Activated CD4-positive, alpha-beta T cell treated with anti-CD3 and anti-CD28 coated beads, Interleukin-2, Interleukin-6, amounts not matched to agents 100 ng/mL and 50 ng/mL, durations not matched to agents 16 hours and 8 hours (primary cell): ENCODE measurements around the gene OR2H2.

Experiments
- DNase-seq: peaks from one replicate; pipeline ENCODE4 v3.0.0-alpha.2; 2020

Gene OR2H2

DNA sequence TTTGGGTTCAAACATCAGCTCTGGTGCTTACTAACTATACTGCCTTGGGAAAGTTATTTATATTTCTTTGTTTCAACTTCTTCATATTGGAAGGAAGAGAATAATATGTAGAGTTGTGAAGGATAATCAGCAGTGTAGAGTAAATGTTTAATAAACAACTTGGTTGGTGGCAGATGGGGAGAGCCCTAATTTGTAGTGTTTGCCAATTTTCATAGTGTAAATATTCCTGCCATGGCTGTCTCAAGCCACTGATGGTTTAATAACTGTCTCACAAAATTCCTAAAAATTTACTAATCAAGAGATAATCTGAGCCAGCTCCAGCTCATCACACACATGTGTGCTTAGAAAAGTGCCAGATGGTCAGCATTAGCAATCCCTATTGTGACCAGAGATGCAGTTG, at the start of gene OR2H2:
Gene OR2H2, plus strand, starts transcription at position 301 of the 400 bp plus-strand sequence. CDS start 2,824 bp downstream, outside the sequence.
- DNase-seq = no peak

DNA sequence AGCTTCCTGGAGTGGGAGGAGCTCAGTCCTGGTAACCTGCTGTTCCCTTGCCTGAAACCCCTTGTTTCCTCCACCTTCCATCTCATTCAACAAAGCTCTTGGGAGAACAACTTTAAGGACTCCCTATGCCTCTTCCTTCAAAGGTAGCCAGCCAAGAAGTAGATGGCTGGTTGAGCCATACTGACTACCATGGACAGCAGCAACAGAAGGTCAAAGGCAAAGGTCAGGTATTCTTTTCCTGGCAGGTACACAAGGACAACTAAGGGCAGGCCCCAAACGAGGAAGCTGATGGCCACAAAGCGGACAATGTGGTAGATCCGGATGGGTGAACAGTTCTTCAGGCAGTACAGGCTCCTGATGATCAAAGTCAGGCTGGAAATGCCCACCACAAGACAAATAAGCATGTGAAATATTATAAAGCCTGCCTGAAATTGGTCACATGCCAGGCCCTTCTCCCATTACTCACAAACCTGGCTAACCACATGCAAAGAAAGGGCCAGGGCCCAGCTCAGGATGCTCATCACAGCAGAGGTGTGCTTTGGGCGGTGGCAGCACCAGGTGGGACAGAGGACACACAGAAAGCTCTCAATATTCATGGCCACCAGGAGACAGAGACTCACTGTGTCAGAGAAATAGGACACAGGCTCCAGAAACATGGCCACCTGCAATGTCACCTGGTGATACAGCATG, 47.1 kb upstream of the OR2H2 start:
- DNase-seq = no peak

GRCh38 chr6:29547573-29547972, 37.3 kb upstream of the OR2H2 start:
- DNase-seq = peak; percentile 64

GRCh38 chr6:29552512-29553051, 32.3 kb upstream of the OR2H2 start:
- DNase-seq = peak; percentile 63

DNA sequence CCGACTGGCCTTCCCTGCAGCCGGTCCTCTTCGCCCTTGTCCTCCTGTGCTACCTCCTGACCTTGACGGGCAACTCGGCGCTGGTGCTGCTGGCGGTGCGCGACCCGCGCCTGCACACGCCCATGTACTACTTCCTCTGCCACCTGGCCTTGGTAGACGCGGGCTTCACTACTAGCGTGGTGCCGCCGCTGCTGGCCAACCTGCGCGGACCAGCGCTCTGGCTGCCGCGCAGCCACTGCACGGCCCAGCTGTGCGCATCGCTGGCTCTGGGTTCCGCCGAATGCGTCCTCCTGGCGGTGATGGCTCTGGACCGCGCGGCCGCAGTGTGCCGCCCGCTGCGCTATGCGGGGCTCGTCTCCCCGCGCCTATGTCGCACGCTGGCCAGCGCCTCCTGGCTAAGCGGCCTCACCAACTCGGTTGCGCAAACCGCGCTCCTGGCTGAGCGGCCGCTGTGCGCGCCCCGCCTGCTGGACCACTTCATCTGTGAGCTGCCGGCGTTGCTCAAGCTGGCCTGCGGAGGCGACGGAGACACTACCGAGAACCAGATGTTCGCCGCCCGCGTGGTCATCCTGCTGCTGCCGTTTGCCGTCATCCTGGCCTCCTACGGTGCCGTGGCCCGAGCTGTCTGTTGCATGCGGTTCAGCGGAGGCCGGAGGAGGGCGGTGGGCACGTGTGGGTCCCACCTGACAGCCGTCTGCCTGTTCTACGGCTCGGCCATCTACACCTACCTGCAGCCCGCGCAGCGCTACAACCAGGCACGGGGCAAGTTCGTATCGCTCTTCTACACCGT, 31.5 kb upstream of the OR2H2 start:
- peak; percentile 6 for DNase-seq

GRCh38 chr6:29554764-29555163, 30.2 kb upstream of the OR2H2 start:
- no peak for DNase-seq

GRCh38 chr6:29557320-29557719, 27.6 kb upstream of the OR2H2 start:
- no peak for DNase-seq

- no peak for DNase-seq
Observed at GRCh38 chr6:29558439-29559079, 26.4 kb upstream of the OR2H2 start.

GRCh38 chr6:29559524-29560287, 25.2 kb upstream of the OR2H2 start, which contains the start of gene UBD:
Gene UBD (minus strand): TSS chr6:29559732. CDS start chr6:29559701, 31 bp downstream.
- DNase-seq = no peak

DNA sequence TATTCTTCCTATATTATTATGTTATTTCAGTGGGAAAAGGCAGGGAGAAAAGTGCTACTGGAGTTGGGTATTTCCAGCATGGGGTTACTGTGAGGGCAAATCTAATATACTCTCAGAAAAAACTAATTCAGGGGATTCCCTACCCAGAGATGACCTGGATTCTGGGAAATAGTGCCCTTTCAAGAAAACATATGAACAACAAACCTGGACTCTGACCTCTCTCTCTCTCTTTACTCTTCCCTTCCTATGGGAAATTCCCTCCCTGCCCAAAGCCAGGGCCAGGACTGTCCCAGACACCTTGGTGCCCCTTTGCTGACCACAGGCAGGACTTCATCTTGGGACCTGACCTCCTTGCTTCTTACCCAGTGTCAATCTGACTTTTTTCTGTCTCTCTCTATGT, 23.8 kb upstream of the OR2H2 start:
- no peak for DNase-seq

DNA sequence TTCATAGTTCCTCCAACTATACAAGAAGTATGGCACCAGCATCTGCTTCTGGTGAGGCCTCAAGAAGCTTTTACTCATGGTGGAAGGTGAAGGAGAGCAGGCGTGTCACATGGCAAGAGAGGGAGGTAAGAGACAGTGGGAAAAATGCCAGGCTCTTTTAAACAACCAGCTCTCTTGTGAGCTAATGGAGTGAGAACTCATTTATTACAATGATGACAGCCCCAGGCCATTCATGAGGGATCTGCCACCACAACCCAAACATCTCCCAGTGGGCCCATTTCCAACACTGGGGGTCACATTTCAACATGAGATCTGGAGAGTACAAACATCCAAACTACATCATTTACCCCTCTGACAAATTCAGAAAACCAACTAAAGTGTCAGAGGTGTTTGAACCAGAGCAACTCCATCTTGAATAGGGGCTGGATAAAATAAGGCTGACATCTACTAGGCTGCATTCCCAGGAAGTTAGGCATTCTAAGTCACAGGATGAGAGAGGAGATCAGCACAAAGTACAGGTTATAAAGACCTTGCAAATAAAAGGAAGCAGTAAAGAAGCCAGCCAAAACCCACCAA, 23.2 kb upstream of the OR2H2 start:
- DNase-seq = no peak

- DNase-seq = no peak
Observed at GRCh38 chr6:29563435-29563965, 21.4 kb upstream of the OR2H2 start.

GRCh38 chr6:29564875-29565274, 20.0 kb upstream of the OR2H2 start:
- no peak for DNase-seq

- no peak for DNase-seq
Observed at GRCh38 chr6:29566856-29567255, 18.1 kb upstream of the OR2H2 start.

GRCh38 chr6:29567541-29567940, 17.4 kb upstream of the OR2H2 start:
- DNase-seq = no peak

DNA sequence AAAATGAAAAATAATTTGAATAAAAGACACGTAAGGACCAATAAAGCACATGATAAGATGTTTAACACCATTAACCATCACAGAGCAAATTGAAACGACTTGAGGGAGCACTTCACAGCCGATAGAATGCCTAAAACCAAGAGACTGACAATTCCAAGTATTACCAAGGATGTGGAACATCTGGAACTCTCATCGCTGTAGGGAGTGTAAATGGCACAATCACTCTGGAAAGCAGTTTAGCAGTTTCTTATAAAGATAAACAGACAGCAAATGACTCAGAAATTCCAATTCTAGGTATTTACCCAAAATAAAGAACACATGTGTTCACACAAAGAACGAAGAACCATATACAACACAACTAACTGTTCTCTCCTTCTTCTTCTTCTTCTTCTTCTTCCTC, 16.9 kb upstream of the OR2H2 start:
- DNase-seq = no peak

- no peak for DNase-seq
Observed at GRCh38 chr6:29576056-29576455, 8.9 kb upstream of the OR2H2 start.

- no peak for DNase-seq
Observed at GRCh38 chr6:29577544-29577943, 7.4 kb upstream of the OR2H2 start.

GRCh38 chr6:29589423-29590048, 4.6 kb downstream of the OR2H2 start:
- peak; percentile 63 for DNase-seq

DNA sequence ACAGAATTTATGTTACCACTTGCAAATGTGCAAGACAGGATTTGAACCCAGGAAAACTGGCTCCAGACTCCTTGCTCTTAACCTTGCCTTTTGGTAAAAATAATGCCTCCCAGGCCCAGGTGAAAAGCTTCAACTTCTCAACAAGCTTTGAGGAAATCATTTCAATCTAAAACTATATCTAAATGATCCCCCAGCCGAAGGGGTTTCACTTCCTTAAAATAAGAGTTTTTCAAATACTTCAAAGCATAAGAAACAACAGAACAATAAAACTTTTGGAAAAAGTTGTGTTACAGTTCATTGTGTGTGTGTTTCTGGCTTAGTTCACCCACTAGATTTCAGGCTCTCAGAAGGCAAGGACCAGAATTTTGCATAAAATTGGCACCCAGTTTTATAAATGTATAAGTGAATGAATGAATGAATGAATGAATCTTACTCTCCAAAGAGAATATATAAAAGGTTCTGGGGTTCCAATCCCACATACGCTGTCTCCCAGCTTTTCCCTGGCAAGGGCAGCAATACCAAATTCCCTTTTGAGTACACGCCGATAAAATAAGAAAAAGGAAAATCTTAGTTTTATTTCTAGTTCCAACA, 5.4 kb downstream of the OR2H2 start:
- DNase-seq = no peak

DNA sequence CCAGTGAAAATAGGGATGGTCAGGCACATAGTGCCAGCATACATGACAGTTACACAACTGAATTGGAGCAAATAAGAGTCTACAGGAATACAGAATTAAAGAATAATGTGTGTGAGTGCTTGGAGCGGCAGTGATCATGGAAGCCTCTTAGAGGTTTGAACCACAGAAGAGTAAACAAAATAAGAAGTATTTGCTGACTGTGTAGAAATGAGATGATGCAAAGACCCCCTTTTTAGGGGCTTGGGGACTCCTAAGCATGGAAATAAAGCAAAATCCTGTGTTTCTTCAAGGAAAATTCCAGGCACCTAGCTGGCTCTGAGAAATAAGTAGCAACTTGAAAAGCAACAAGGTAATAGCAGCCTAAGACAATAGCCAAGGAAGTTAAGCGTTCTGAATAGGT, 6.8 kb downstream of the OR2H2 start:
- DNase-seq = no peak
